LNCAP (cell line): Measurements from ENCODE around the gene LCOR.

Source experiments
- CTCF ChIP-seq: fragments of 450-650 bp; IDR thresholded peaks from 2 replicates; pipeline ENCODE4 v1.5.1; 2017; ENCODE audit warnings: mild to moderate bottlenecking

The LCOR gene

GRCh38 chr10:96902117-96902516, 70.0 kb downstream of the LCOR start:
- TF ChIP-seq CTCF = no peak

GRCh38 chr10:96902731-96903358, 70.7 kb downstream of the LCOR start:
- no peak for TF ChIP-seq CTCF

- no peak for TF ChIP-seq CTCF
Observed at GRCh38 chr10:96904648-96905047, 72.5 kb downstream of the LCOR start.

DNA sequence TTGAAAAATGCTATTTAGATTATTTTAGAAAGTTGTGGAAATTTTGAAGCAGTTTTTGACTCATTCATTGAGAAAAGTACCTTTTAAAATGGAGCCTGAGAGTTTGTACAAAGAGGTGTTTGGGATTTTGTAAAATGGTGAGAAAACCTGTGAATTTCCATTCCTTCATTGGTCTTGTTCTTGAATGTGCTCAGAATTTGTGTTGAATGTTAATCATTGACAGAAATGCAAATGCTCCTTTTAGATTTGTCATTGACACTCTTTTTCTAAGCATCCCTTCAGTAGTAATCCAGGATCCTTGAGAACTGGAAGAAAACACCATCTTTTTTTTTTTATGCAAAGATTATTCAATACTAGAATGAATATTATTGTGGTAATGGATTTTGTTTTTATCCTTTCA, 74.8 kb downstream of the LCOR start:
- TF ChIP-seq CTCF = no peak

- TF ChIP-seq CTCF = peak; percentile 83
Observed at GRCh38 chr10:96910488-96911395, 78.6 kb downstream of the LCOR start.

DNA sequence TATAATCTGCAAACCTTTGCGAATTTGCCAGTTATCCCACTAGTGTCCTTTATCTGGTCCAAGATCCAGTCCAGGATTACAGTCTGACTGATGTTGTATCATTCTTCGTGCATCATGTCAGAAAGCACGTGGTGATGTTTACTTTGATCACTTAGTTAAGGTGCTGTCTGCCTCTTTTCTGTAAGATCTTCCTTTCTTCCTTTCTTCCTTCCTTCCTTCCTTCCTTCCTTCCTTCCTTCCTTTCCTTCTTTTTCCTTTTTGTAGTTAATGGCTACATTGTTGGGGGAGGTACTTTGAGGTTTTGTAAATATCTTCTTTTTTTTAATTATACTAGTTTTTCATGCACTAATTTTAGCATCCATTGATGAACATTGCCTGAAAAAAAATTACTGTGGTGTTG, 80.3 kb downstream of the LCOR start:
- TF ChIP-seq CTCF = no peak

DNA sequence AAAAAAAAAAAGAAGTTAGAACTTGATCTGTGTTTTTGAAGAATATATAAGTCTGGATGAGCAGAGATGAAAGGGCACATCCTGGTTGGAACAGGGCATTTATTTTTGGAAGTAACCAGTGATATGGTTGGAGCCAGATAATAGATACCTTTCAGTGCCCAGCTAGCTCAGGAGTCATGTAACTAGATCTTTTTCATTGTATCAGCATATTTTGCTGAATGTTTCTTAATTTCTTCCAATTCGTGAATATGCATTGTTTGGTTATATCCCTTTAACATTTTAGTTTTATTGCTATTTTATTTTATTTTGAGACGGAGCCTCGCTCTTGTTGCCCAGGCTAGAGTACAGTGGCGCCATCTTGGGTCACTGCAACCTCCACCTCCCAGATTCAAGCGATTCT, 81.8 kb downstream of the LCOR start:
- TF ChIP-seq CTCF = no peak
